ENCODE results near the gene MBNL2. TPM values are rescaled to one million over a fixed set of nuclear protein-coding genes. Genes with fewer than 3 reads are reported as not detected.

The MBNL2 gene
- total and polyA plus RNA-seq, 10 of the 15 experiments (the other 5 are each of a cell fraction or from before 2014, with no cell fraction given): 1.6 to 9.7 (median 6.7) TPM

DNA sequence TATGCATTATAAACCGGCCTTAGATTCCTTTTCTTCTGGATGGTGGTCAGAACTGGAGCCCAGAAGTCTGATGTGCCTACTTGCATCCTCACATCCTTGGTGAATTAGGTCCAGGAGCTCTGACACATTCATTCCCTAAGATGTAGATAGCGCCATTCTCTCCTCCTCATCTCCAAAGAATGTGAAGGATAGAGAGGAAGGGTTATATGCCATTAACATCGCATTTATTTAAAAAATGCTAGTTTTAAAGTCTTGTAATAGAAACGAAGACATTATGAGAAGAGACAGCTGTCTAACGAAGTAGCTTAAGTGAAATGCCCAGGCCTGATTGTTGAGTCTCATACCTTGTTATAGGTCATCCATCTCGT lies 9.7 kb downstream of the MBNL2 start (continued):
- TF ChIP-seq, protein P1, sequence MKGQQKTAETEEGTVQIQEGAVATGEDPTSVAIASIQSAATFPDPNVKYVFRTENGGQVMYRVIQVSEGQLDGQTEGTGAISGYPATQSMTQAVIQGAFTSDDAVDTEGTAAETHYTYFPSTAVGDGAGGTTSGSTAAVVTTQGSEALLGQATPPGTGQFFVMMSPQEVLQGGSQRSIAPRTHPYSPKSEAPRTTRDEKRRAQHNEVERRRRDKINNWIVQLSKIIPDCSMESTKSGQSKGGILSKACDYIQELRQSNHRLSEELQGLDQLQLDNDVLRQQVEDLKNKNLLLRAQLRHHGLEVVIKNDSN (IDR thresholded peaks at IDR 0.05; ENCODE audit: borderline replicate concordance, extremely low read length, insufficient read depth, low read depth, low read length): no peak
- TF ChIP-seq POLR2A (IDR thresholded peaks at IDR 0.05; ENCODE audit: low read depth, low read length) (no peak), SUZ12 (IDR thresholded peaks at IDR 0.05; ENCODE audit: unreplicated experiment) (no peak), ZNF207 (IDR thresholded peaks at IDR 0.05; ENCODE audit: borderline replicate concordance) (no peak), MTA2 (IDR thresholded peaks at IDR 0.05; ENCODE audit: low read depth) (no peak)

DNA sequence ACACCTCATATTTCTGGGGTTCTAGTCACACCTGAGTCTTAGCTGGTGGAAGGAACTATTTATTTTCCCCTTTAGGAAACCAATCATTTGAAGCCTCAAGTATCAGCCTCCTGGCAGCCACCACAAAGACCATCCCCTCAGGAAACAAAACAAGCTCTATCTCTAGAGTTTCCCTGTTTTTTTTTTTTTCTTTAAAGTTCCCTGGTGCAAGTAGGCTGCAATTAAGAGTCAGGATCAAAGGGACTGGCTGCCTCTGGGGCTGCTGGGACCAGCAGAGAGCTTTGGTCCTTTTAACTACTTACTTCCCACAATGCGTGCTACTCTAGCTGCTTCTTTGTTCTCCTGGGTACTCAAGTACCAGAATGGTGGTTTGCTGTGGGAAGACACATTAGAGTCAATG lies 11.4 kb downstream of the MBNL2 start:
- H4K20me1 ChIP-seq (ENCODE audit: control insufficient read depth, insufficient read depth): peaks cover 3% of the 10 kb centered on the region; the same call in 1 of the 2 replicates
- RAD21 ChIA-PET (ENCODE audit: unreplicated experiment): interaction anchor here (1.6 kb wide), 1 partner anchor 15 kb away, joined by 4 read pairs; no protein-coding TSS in a partner anchor
- no TSS peak for BruUV-seq (replicated peaks)
- no peak overlapping the region for H3K4me3 ChIP-seq
- intact Hi-C loops (cut with micrococcal nuclease; ENCODE audit: unreplicated experiment): no loop called here
- ATAC-seq: no peak
- FAIRE-seq: no peak
- no peaks in the 10 kb centered on the region; the same call in 1 of the 2 replicates for H3K79me2 ChIP-seq (ENCODE audit: control insufficient read depth, insufficient read depth, low read length)
- no peaks in the 10 kb centered on the region for H3K9me3 ChIP-seq (replicated peaks; ENCODE audit: control insufficient read depth, insufficient read depth, low read length)
- CTCF ChIA-PET: interaction anchor here (0.6 to 1.5 kb wide), 4 partner anchors 10 to 484 kb away, joined by 3 to 6 read pairs (median 3); no protein-coding TSS in a partner anchor
- no peak overlapping the region for H3K9ac ChIP-seq (ENCODE audit: control insufficient read depth, insufficient read depth, low read length)
- no peak overlapping the region for H3K27ac ChIP-seq (ENCODE audit: control insufficient read depth, insufficient read depth)
- no peaks in the 10 kb centered on the region; the same call in 1 of the 2 replicates for H3K4me1 ChIP-seq (ENCODE audit: control insufficient read depth, insufficient read depth, low read length)
- DNase-seq (ENCODE audit: low read depth, low spot score): no peak
- in situ Hi-C loops (cut with MboI): no loop called here
- SMC1A ChIA-PET (ENCODE audit: uncharacterized antibody, unreplicated experiment): interaction anchor here (0.6 to 1.7 kb wide), 4 partner anchors 16 to 110 kb away, joined by 3 to 5 read pairs (median 4); no protein-coding TSS in a partner anchor
- H2AFZ ChIP-seq (ENCODE audit: control insufficient read depth, low read depth, low read length): no peak overlapping the region
- H3K36me3 ChIP-seq (ENCODE audit: control insufficient read depth in 2 of 2, insufficient read depth in 2 of 2, low read length in 1 of 2): no peaks in the 10 kb centered on the region; a peak in 1 of 4 replicates
- H3K27me3 ChIP-seq (replicated peaks in 1 of 2; ENCODE audit: control insufficient read depth in 2 of 2, insufficient read depth in 2 of 2, low read length in 1 of 2): no peaks in the 10 kb centered on the region
- 90% methylated on average over 1 of the region's 1 CpG for WGBS (ENCODE audit: insufficient coverage, insufficient replicate concordance, low lambda C conversion rate, missing lambda C conversion rate)
- no peak overlapping the region for H3K4me2 ChIP-seq (ENCODE audit: control insufficient read depth, insufficient read depth)
- POLR2A ChIA-PET: interaction anchor here (0.7 kb wide), 1 partner anchor 9 kb away, joined by 3 read pairs; no protein-coding TSS in a partner anchor
- TF ChIP-seq MTA3 (IDR thresholded peaks at IDR 0.05; ENCODE audit: borderline replicate concordance, low read length) (no peak), NFYA (IDR thresholded peaks at IDR 0.05; ENCODE audit: borderline replicate concordance, low read depth, low read length) (no peak), YBX1 (IDR thresholded peaks at IDR 0.05) (no peak), POLR2A (IDR thresholded peaks at IDR 0.05; ENCODE audit: low read depth, low read length) (no peak), ZBED1 (IDR thresholded peaks at IDR 0.05; ENCODE audit: borderline replicate concordance) (no peak), IKZF2 (IDR thresholded peaks at IDR 0.05) (no peak), SREBF2 (IDR thresholded peaks at IDR 0.05; ENCODE audit: low read length) (no peak), EZH2 (IDR thresholded peaks at IDR 0.05; ENCODE audit: borderline replicate concordance, control insufficient read depth, low read depth, low read length) (no peak), RBBP5 (conservative IDR thresholded peaks at IDR 0.05) (no peak), SMC3 (IDR thresholded peaks at IDR 0.05; ENCODE audit: borderline replicate concordance, low read length) (no peak), CHD2 (IDR thresholded peaks at IDR 0.05; ENCODE audit: borderline replicate concordance, low read depth, low read length) (no peak), RCOR1 (conservative IDR thresholded peaks at IDR 0.05; ENCODE audit: low read depth, low read length) (no peak), CREB1 (IDR thresholded peaks at IDR 0.05; ENCODE audit: low read depth) (no peak)
- TF ChIP-seq, protein P2, sequence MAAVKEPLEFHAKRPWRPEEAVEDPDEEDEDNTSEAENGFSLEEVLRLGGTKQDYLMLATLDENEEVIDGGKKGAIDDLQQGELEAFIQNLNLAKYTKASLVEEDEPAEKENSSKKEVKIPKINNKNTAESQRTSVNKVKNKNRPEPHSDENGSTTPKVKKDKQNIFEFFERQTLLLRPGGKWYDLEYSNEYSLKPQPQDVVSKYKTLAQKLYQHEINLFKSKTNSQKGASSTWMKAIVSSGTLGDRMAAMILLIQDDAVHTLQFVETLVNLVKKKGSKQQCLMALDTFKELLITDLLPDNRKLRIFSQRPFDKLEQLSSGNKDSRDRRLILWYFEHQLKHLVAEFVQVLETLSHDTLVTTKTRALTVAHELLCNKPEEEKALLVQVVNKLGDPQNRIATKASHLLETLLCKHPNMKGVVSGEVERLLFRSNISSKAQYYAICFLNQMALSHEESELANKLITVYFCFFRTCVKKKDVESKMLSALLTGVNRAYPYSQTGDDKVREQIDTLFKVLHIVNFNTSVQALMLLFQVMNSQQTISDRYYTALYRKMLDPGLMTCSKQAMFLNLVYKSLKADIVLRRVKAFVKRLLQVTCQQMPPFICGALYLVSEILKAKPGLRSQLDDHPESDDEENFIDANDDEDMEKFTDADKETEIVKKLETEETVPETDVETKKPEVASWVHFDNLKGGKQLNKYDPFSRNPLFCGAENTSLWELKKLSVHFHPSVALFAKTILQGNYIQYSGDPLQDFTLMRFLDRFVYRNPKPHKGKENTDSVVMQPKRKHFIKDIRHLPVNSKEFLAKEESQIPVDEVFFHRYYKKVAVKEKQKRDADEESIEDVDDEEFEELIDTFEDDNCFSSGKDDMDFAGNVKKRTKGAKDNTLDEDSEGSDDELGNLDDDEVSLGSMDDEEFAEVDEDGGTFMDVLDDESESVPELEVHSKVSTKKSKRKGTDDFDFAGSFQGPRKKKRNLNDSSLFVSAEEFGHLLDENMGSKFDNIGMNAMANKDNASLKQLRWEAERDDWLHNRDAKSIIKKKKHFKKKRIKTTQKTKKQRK (IDR thresholded peaks at IDR 0.05; ENCODE audit: low read depth, low read length): no peak
- TF ChIP-seq, protein P3, sequence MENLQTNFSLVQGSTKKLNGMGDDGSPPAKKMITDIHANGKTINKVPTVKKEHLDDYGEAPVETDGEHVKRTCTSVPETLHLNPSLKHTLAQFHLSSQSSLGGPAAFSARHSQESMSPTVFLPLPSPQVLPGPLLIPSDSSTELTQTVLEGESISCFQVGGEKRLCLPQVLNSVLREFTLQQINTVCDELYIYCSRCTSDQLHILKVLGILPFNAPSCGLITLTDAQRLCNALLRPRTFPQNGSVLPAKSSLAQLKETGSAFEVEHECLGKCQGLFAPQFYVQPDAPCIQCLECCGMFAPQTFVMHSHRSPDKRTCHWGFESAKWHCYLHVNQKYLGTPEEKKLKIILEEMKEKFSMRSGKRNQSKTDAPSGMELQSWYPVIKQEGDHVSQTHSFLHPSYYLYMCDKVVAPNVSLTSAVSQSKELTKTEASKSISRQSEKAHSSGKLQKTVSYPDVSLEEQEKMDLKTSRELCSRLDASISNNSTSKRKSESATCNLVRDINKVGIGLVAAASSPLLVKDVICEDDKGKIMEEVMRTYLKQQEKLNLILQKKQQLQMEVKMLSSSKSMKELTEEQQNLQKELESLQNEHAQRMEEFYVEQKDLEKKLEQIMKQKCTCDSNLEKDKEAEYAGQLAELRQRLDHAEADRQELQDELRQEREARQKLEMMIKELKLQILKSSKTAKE (IDR thresholded peaks at IDR 0.05; ENCODE audit: low read depth, poor library complexity, severe bottlenecking): no peak

All from GM12878 (cell line).